Measurements from ENCODE around the gene YPEL2.

The YPEL2 gene

DNA sequence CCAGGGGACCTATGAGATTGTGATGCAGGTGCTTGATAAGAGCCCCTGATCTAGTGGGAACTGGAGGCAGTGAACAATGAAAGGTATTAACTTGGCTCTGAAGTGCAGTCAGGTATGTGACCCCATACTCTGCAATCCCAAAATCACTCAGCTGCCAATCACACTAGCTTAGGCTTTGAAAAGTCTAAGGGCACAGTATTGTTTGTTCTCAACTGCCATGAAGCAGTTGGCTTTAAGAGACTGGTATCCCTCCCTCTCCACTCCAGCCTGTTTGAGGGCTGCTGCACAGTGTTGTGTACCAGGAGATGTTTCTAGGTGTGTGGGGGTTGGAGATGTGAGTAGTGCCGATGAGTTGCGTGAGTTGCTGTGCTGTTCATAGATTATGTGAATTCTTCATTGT is 2.4 kb downstream of the YPEL2 start:
- H3K27ac ChIP-seq (ENCODE audit: extremely low read depth, low read depth, low read length): no peak overlapping the region
- H3K4me1 ChIP-seq (ENCODE audit: control insufficient read depth, insufficient read depth, low read length): peaks cover 15% of the 10 kb centered on the region
- H3K36me3 ChIP-seq (ENCODE audit: control insufficient read depth in 2 of 2, insufficient read depth in 1 of 2, low read length in 2 of 2): no peaks in the 10 kb centered on the region
- CTCF ChIA-PET: interaction anchor here (0.9 to 2.7 kb wide), 4 partner anchors 9 to 106 kb away, joined by 3 to 10 read pairs (median 4); no protein-coding TSS in a partner anchor
- no peak for TF ChIP-seq EGR2 (tag by site-specific recombination; IDR thresholded peaks at IDR 0.05; ENCODE audit: low read depth)
- POLR2A ChIA-PET: interaction anchor here (0.6 kb wide), 1 partner anchor 34 kb away, joined by 4 read pairs; no protein-coding TSS in a partner anchor
- no peaks in the 10 kb centered on the region for H3K9me3 ChIP-seq (ENCODE audit: control insufficient read depth, insufficient read depth, low read depth, low read length)
- H3K4me3 ChIP-seq (ENCODE audit: low read depth, low read length): no peak overlapping the region

- no peaks in the 10 kb centered on the region for H3K36me3 ChIP-seq (ENCODE audit: control insufficient read depth in 2 of 2, insufficient read depth in 1 of 2, low read length in 2 of 2)
- ChIA-PET POLR2A (interaction anchor here (0.6 kb wide), 1 partner anchor 12 kb away, joined by 4 read pairs; no protein-coding TSS in a partner anchor), CTCF (interaction anchor here (0.7 to 1.7 kb wide), 4 partner anchors 18 to 1309 kb away, joined by 3 to 5 read pairs (median 4); no protein-coding TSS in a partner anchor)
- H3K4me3 ChIP-seq (ENCODE audit: low read depth, low read length): no peak overlapping the region
- TF ChIP-seq ZNF140 (tag by site-specific recombination; IDR thresholded peaks at IDR 0.05) (no peak), KLF9 (tag by site-specific recombination; IDR thresholded peaks at IDR 0.05; ENCODE audit: low read depth) (no peak)
- TF ChIP-seq, protein P1, sequence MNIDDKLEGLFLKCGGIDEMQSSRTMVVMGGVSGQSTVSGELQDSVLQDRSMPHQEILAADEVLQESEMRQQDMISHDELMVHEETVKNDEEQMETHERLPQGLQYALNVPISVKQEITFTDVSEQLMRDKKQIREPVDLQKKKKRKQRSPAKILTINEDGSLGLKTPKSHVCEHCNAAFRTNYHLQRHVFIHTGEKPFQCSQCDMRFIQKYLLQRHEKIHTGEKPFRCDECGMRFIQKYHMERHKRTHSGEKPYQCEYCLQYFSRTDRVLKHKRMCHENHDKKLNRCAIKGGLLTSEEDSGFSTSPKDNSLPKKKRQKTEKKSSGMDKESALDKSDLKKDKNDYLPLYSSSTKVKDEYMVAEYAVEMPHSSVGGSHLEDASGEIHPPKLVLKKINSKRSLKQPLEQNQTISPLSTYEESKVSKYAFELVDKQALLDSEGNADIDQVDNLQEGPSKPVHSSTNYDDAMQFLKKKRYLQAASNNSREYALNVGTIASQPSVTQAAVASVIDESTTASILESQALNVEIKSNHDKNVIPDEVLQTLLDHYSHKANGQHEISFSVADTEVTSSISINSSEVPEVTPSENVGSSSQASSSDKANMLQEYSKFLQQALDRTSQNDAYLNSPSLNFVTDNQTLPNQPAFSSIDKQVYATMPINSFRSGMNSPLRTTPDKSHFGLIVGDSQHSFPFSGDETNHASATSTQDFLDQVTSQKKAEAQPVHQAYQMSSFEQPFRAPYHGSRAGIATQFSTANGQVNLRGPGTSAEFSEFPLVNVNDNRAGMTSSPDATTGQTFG (tag by site-specific recombination; IDR thresholded peaks at IDR 0.05; ENCODE audit: borderline replicate concordance): no peak
- no peak overlapping the region for H3K27ac ChIP-seq (ENCODE audit: extremely low read depth, low read depth, low read length)
- no peaks in the 10 kb centered on the region for H3K9me3 ChIP-seq (ENCODE audit: control insufficient read depth, insufficient read depth, low read depth, low read length)
- H3K4me1 ChIP-seq (ENCODE audit: control insufficient read depth, insufficient read depth, low read length): peaks cover 5% of the 10 kb centered on the region
Measured at GRCh38 chr17:59335685-59336084, 4.2 kb downstream of the YPEL2 start.

GRCh38 chr17:59337741-59338299 is 6.4 kb downstream of the YPEL2 start:
- H3K4me1 ChIP-seq (ENCODE audit: control insufficient read depth, insufficient read depth, low read length): peaks cover 2% of the 10 kb centered on the region
- ChIA-PET CTCF (interaction anchor here (0.5 to 1.7 kb wide), 4 partner anchors 8 to 102 kb away, joined by 3 to 5 read pairs (median 4); no protein-coding TSS in a partner anchor), POLR2A (no interaction called here)
- TF ChIP-seq KLF9 (tag by site-specific recombination; IDR thresholded peaks at IDR 0.05; ENCODE audit: low read depth): no peak
- TF ChIP-seq ZNF184 (tag by site-specific recombination; IDR thresholded peaks at IDR 0.05): no peak
- TF ChIP-seq ZNF558 (tag by site-specific recombination; IDR thresholded peaks at IDR 0.05): no peak
- TF ChIP-seq, protein P2, sequence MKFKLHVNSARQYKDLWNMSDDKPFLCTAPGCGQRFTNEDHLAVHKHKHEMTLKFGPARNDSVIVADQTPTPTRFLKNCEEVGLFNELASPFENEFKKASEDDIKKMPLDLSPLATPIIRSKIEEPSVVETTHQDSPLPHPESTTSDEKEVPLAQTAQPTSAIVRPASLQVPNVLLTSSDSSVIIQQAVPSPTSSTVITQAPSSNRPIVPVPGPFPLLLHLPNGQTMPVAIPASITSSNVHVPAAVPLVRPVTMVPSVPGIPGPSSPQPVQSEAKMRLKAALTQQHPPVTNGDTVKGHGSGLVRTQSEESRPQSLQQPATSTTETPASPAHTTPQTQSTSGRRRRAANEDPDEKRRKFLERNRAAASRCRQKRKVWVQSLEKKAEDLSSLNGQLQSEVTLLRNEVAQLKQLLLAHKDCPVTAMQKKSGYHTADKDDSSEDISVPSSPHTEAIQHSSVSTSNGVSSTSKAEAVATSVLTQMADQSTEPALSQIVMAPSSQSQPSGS (tag by site-specific recombination; IDR thresholded peaks at IDR 0.05; ENCODE audit: low read depth): no peak
- no peak for TF ChIP-seq ZNF423 (tag by site-specific recombination; IDR thresholded peaks at IDR 0.05)
- no peak for TF ChIP-seq PATZ1 (tag by site-specific recombination; IDR thresholded peaks at IDR 0.05)
- TF ChIP-seq ZNF133 (tag by site-specific recombination; IDR thresholded peaks at IDR 0.05): no peak
- no peak for TF ChIP-seq ZNF658 (tag by site-specific recombination; IDR thresholded peaks at IDR 0.05)
- no peak for TF ChIP-seq KLF10 (tag by site-specific recombination; IDR thresholded peaks at IDR 0.05)
- TF ChIP-seq ZNF623 (tag by site-specific recombination; IDR thresholded peaks at IDR 0.05): no peak
- no peak for TF ChIP-seq ZNF146 (tag by site-specific recombination; IDR thresholded peaks at IDR 0.05)
- no peak for TF ChIP-seq ZBTB17 (tag by site-specific recombination; IDR thresholded peaks at IDR 0.05)
- TF ChIP-seq KLF8 (tag by site-specific recombination; IDR thresholded peaks at IDR 0.05): no peak
- TF ChIP-seq ZFP41 (tag by site-specific recombination; IDR thresholded peaks at IDR 0.05; ENCODE audit: borderline replicate concordance): no peak
- no peak for TF ChIP-seq ZNF214 (tag by site-specific recombination; IDR thresholded peaks at IDR 0.05; ENCODE audit: borderline replicate concordance)
- TF ChIP-seq, protein P3, sequence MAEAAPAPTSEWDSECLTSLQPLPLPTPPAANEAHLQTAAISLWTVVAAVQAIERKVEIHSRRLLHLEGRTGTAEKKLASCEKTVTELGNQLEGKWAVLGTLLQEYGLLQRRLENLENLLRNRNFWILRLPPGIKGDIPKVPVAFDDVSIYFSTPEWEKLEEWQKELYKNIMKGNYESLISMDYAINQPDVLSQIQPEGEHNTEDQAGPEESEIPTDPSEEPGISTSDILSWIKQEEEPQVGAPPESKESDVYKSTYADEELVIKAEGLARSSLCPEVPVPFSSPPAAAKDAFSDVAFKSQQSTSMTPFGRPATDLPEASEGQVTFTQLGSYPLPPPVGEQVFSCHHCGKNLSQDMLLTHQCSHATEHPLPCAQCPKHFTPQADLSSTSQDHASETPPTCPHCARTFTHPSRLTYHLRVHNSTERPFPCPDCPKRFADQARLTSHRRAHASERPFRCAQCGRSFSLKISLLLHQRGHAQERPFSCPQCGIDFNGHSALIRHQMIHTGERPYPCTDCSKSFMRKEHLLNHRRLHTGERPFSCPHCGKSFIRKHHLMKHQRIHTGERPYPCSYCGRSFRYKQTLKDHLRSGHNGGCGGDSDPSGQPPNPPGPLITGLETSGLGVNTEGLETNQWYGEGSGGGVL (tag by site-specific recombination; IDR thresholded peaks at IDR 0.05): no peak
- TF ChIP-seq WT1 (tag by site-specific recombination; IDR thresholded peaks at IDR 0.05): no peak
- no peak overlapping the region for H3K27ac ChIP-seq (ENCODE audit: extremely low read depth, low read depth, low read length)
- H3K4me3 ChIP-seq (ENCODE audit: low read depth, low read length): no peak overlapping the region
- H3K9me3 ChIP-seq (ENCODE audit: control insufficient read depth, insufficient read depth, low read depth, low read length): no peaks in the 10 kb centered on the region
- H3K36me3 ChIP-seq (ENCODE audit: control insufficient read depth in 2 of 2, insufficient read depth in 1 of 2, low read length in 2 of 2): no peaks in the 10 kb centered on the region

Data from HEK293 (cell line).